Parathyroid adenoma (tissue), 2 donors: ENCODE measurements around the gene CAMTA1.

Experiments used
- H2AFZ ChIP-seq: fragments of 300-600 bp; sonication (generic); one replicate; pipeline ENCODE4 v1.7.0; 2017; ENCODE audit warnings: antibody characterized with exemption, mild to moderate bottlenecking
- H3K27ac ChIP-seq: fragments of 300-600 bp; sonication (generic); one replicate; pipeline ENCODE4 v1.7.0; 2017
- H3K27me3 ChIP-seq: fragments of 300-600 bp; sonication (generic); one replicate; pipeline ENCODE4 v1.7.0; 2017; ENCODE audit warnings: low read length; ENCODE audit not compliant: control insufficient read depth, insufficient read depth
- H3K36me3 ChIP-seq: fragments of 300-600 bp; sonication (generic); one replicate; pipeline ENCODE4 v1.7.0; 2017; ENCODE audit warnings: low read length; ENCODE audit not compliant: control insufficient read depth, insufficient read depth
- H3K4me1 ChIP-seq: fragments of 300-600 bp; sonication (generic); one replicate; pipeline ENCODE4 v1.7.0; 2017; ENCODE audit warnings: control low read depth
- H3K4me2 ChIP-seq: fragments of 300-600 bp; sonication (generic); one replicate; pipeline ENCODE4 v1.7.0; 2017; ENCODE audit warnings: low read length
- H3K4me3 ChIP-seq: fragments of 300-600 bp; sonication (generic); one replicate; pipeline ENCODE4 v1.7.0; 2017; ENCODE audit warnings: low read depth, low read length
- H3K79me2 ChIP-seq: fragments of 300-600 bp; sonication (generic); one replicate; pipeline ENCODE4 v1.7.0; 2017; ENCODE audit warnings: control low read depth
- H3K9ac ChIP-seq: fragments of 300-600 bp; sonication (generic); one replicate; pipeline ENCODE4 v1.7.0; 2017; ENCODE audit warnings: mild to moderate bottlenecking
- H3K9me3 ChIP-seq: fragments of 300-600 bp; sonication (generic); one replicate; pipeline ENCODE4 v1.7.0; 2017; ENCODE audit warnings: low read length; ENCODE audit not compliant: control insufficient read depth
- TF ChIP-seq, protein P1 (sequence below): fragments of 300-600 bp; sonication (generic); IDR thresholded peaks from one replicate; pipeline ENCODE4 v1.7.0; 2017; ENCODE audit warnings: antibody characterized with exemption, mild to moderate bottlenecking
- donor health status: primary hyperparathyroidism.

Gene CAMTA1

DNA sequence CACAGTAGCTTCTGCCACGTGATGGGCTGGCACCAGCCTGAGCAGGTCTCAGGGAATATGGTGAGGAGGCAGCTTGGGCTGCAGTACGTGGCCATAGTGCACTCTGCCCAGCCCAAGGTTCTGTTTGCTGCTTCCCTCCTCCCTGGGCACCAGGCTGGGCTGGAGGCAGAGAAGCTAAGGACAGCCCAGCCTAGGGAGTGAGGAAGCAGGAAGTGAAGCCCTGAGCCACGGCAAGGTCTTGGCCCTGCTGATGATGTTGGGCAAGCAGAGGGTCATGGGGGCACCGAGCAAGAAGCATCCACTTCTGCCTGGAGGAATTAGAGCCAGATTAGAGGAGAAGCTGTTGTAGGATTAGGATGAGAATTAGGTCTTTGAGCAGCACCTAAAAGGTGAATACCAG is 659.1 kb downstream of the CAMTA1 start:
- H3K9ac ChIP-seq, result no peak overlapping the region
- H3K36me3 ChIP-seq, result no peaks in the 10 kb centered on the region
- H3K4me1 ChIP-seq, result no peaks in the 10 kb centered on the region
- H3K27ac ChIP-seq, result no peak overlapping the region
- TF ChIP-seq, protein P1, sequence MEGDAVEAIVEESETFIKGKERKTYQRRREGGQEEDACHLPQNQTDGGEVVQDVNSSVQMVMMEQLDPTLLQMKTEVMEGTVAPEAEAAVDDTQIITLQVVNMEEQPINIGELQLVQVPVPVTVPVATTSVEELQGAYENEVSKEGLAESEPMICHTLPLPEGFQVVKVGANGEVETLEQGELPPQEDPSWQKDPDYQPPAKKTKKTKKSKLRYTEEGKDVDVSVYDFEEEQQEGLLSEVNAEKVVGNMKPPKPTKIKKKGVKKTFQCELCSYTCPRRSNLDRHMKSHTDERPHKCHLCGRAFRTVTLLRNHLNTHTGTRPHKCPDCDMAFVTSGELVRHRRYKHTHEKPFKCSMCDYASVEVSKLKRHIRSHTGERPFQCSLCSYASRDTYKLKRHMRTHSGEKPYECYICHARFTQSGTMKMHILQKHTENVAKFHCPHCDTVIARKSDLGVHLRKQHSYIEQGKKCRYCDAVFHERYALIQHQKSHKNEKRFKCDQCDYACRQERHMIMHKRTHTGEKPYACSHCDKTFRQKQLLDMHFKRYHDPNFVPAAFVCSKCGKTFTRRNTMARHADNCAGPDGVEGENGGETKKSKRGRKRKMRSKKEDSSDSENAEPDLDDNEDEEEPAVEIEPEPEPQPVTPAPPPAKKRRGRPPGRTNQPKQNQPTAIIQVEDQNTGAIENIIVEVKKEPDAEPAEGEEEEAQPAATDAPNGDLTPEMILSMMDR, result no peak
- no peak overlapping the region for H3K4me2 ChIP-seq
- no peaks in the 10 kb centered on the region for H3K27me3 ChIP-seq
- H3K79me2 ChIP-seq, result no peaks in the 10 kb centered on the region
- H2AFZ ChIP-seq, result no peak overlapping the region
- no peak overlapping the region for H3K4me3 ChIP-seq
- H3K9me3 ChIP-seq, result no peaks in the 10 kb centered on the region

DNA sequence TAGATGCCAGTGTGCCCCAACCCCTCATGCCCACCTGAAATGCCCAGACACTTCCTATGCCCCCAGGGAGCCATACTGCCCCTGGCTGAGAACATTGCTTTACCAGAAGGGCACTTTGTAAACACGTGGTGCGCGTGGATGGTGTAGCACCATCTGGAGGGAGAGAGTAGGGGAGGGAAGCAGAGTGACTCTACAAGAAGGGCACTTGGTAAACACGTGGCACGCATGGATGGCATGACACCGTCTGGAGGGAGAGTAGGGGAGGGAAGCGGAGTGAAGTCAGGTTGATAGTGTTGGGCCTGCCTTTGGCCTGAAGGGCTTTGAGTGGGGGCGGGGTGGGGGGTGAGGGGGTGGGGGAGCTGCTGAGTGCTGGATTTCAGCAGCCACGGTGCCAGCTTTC is 661.8 kb downstream of the CAMTA1 start:
- Histone ChIP-seq H3K27me3 (no peaks in the 10 kb centered on the region), H3K36me3 (no peaks in the 10 kb centered on the region), H3K27ac (no peak overlapping the region), H3K9ac (no peak overlapping the region), H3K4me3 (no peak overlapping the region), H2AFZ (no peak overlapping the region), H3K9me3 (no peaks in the 10 kb centered on the region), H3K79me2 (no peaks in the 10 kb centered on the region), H3K4me2 (no peak overlapping the region), H3K4me1 (no peaks in the 10 kb centered on the region)
- TF ChIP-seq, protein P1, result no peak

DNA sequence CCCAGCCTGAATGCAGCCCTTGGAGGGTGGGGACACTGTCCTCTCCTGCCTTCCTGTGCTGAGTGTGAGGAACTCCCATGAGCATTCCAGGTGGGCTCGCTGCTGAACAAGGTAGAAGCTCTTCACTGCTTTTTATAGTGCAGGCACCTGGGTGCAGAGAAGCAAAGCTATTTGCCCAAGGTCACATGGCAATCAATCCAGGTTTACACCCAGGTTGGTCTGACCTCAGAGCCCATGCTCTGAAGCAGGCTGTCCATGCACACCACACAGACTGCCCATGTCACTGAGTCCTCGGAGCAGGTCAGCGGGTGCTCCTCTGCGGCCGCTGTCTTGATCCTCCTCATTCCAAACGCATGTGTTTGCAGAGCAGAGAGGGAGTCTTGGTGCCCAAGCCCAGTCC is 662.5 kb downstream of the CAMTA1 start:
- no peaks in the 10 kb centered on the region for H3K79me2 ChIP-seq
- H3K9me3 ChIP-seq, result no peaks in the 10 kb centered on the region
- no peaks in the 10 kb centered on the region for H3K27me3 ChIP-seq
- TF ChIP-seq, protein P1, result no peak
- no peaks in the 10 kb centered on the region for H3K4me1 ChIP-seq
- H3K36me3 ChIP-seq, result no peaks in the 10 kb centered on the region
- H3K4me3 ChIP-seq, result no peak overlapping the region
- no peak overlapping the region for H3K27ac ChIP-seq
- H2AFZ ChIP-seq, result no peak overlapping the region
- H3K4me2 ChIP-seq, result no peak overlapping the region
- H3K9ac ChIP-seq, result no peak overlapping the region

DNA sequence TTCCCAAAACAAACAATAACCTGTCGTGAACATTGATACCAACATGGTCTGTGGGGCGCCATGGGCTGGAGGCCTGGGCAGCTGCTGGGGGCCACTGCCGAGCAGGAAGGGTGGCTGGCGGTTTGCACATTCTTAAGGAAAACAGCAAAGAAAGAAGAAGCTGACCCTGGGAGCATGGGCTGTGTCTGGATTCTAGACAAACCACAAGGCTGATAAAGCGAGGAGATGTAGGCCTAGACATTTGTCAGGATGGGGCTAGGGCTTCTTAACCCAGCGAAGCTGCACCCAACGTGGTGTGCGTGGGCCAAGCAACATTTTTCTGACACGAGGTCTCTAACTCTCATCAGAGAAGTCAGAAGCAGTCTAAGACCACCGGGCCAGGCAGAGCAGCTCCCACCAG is 663.7 kb downstream of the CAMTA1 start:
- H3K36me3 ChIP-seq, result no peaks in the 10 kb centered on the region
- no peak overlapping the region for H2AFZ ChIP-seq
- H3K9ac ChIP-seq, result no peak overlapping the region
- H3K4me1 ChIP-seq, result no peaks in the 10 kb centered on the region
- H3K27me3 ChIP-seq, result no peaks in the 10 kb centered on the region
- TF ChIP-seq, protein P1, result no peak
- no peak overlapping the region for H3K4me3 ChIP-seq
- H3K27ac ChIP-seq, result no peak overlapping the region
- H3K9me3 ChIP-seq, result no peaks in the 10 kb centered on the region
- H3K79me2 ChIP-seq, result no peaks in the 10 kb centered on the region
- no peak overlapping the region for H3K4me2 ChIP-seq

DNA sequence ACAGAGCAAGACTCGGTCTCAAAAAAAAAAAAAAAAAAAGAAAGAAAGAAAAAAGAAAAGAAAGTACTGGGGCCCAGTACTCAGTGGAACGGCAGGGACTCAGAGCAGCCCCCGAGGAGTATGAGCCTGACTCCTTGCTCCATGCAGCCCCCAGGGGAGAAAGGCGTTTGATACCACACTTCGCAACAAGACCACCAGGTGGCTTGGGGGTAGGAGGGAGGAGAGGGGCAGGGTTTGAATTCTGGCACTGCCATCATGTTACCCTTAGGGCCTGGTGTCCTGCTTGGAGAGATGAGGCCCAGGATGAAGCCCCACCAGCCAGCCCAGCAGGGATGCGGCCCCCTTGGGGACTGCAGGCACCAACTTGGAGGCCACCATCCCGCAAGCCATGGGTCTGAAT is 664.5 kb downstream of the CAMTA1 start:
- Histone ChIP-seq H3K36me3 (no peaks in the 10 kb centered on the region), H3K9me3 (no peaks in the 10 kb centered on the region), H3K27me3 (no peaks in the 10 kb centered on the region), H3K4me2 (no peak overlapping the region), H3K4me1 (peaks cover 5% of the 10 kb centered on the region), H3K4me3 (no peak overlapping the region), H3K9ac (no peak overlapping the region), H3K27ac (no peak overlapping the region), H3K79me2 (no peaks in the 10 kb centered on the region), H2AFZ (no peak overlapping the region)
- TF ChIP-seq, protein P1, result no peak
